NCI-H524 (cell line): ENCODE measurements around the gene SARS1.

Experiments used
- DNase-seq, 2 experiments: peaks; one replicate each; lab custom pipeline; 2025; lab: John Stamatoyannopoulos, UW

The SARS1 gene

GRCh38 chr1:109250454-109251276 is 36.9 kb downstream of the SARS1 start:
- DNase-seq = no peak

DNA sequence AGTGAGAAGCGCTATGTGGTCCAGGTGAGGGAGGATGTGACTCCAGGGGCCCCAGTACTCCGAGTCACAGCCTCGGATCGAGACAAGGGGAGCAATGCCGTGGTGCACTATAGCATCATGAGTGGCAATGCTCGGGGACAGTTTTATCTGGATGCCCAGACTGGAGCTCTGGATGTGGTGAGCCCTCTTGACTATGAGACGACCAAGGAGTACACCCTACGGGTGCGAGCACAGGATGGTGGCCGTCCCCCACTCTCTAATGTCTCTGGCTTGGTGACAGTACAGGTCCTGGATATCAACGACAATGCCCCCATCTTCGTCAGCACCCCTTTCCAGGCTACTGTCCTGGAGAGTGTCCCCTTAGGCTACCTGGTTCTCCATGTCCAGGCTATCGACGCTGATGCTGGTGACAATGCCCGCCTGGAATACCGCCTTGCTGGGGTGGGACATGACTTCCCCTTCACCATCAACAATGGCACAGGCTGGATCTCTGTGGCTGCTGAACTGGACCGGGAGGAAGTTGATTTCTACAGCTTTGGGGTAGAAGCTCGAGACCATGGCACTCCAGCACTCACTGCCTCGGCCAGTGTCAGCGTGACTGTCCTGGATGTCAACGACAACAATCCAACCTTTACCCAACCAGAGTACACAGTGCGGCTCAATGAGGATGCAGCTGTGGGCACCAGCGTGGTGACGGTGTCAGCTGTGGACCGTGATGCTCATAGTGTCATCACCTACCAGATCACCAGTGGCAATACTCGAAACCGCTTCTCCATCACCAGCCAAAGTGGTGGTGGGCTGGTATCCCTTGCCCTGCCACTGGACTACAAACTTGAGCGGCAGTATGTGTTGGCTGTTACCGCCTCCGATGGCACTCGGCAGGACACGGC is 37.8 kb downstream of the SARS1 start:
- DNase-seq = no peak

GRCh38 chr1:109252167-109252892 is 38.6 kb downstream of the SARS1 start:
- no peak for DNase-seq

DNA sequence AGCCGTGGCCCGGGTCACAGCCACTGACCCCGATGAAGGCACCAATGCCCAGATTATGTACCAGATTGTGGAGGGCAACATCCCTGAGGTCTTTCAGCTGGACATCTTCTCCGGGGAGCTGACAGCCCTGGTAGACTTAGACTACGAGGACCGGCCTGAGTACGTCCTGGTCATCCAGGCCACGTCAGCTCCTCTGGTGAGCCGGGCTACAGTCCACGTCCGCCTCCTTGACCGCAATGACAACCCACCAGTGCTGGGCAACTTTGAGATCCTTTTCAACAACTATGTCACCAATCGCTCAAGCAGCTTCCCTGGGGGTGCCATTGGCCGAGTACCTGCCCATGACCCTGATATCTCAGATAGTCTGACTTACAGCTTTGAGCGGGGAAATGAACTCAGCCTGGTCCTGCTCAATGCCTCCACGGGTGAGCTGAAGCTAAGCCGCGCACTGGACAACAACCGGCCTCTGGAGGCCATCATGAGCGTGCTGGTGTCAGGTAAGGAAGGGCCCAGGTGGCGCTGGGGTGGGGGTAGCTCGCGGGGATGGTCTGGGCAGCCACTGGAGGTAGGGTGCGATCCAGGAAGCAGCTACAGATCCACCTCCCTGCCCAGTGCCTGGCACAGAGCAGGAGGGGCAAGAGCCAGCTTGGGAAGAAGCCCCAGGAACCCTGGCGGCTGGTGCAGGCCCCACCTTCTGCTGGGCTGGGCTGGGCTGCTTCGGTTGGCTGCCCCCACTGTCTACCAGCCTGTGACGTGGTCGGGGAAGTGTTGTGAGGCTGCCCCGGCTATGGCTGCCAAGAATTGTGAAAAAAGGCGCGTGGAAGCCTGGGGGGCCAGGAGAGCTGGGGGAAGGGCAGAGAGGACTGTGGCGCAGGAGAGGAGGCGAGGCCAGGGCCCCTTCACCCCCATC is 39.4 kb downstream of the SARS1 start:
- DNase-seq = peak in 1 of 2 experiments; percentile 23

DNA sequence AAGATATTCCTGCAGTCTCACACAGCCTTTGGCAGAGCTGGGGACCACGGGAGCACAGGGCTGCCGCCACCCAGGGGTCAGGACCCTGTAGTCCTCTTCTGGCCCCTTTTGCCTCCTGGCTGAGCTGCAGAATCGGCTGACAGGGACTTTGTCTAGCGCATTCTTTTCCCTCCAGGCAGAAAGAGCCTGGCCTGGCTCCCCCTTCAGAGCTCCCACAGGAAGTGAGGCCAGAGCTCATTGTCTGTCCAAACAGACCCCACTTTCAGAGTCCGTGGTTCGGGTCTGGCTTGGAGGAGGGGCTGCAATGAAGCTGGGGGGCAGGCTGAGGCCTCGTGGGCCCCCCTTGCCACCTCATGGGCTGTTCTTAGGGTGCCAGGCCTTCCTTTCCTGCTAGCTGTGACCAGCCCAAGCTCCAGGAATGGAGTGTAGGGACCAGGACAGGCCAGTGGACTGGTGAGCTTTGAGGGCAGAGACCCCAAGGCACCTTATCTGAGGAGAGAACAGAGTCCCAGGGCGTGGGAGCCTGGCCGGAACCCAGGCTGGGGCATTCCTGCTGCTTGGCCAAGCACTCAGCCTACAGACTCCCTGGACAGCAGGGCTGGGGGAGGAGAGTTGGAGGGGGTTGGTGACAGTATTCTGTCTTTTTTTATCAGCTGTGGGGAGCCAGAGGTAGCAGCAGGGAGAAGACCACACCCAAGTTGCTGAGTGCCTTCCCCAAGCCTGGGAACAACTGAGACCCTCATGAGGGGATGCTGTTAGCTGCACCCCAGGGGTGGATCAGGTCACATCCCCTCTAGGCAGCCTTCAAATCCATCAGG is 40.3 kb downstream of the SARS1 start:
- DNase-seq = peak in 1 of 2 experiments; percentile 42

- peak; percentile 36 to 59 for DNase-seq
Measured at GRCh38 chr1:109254621-109255096, 40.9 kb downstream of the SARS1 start.

GRCh38 chr1:109255097-109255651 is 41.5 kb downstream of the SARS1 start:
- peak; percentile 75 to 87 for DNase-seq

DNA sequence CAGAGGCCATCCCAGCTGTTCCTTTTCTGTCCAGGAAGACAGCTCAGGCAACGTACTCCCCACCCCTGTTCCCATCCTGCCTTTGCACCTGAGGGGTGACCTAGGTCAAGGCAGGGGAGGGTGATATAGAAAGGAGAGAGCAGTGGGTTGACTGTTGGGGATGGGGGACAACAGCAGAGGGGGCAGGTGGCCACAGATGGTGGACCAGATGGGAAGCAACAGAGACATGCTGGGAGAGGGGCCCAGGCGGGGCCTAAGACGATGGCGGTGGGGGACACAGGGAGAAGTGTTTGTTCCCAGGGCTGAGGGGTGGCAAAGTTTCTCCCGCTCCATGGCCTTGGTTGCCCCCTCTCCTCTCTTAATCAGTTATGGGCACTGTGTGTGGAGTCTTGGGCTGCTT is 42.0 kb downstream of the SARS1 start:
- DNase-seq = peak; percentile 82 to 89

GRCh38 chr1:109256085-109256484 is 42.4 kb downstream of the SARS1 start:
- peak in 1 of 2 experiments; percentile 62 for DNase-seq

GRCh38 chr1:109256971-109257681 is 43.4 kb downstream of the SARS1 start:
- no peak for DNase-seq

DNA sequence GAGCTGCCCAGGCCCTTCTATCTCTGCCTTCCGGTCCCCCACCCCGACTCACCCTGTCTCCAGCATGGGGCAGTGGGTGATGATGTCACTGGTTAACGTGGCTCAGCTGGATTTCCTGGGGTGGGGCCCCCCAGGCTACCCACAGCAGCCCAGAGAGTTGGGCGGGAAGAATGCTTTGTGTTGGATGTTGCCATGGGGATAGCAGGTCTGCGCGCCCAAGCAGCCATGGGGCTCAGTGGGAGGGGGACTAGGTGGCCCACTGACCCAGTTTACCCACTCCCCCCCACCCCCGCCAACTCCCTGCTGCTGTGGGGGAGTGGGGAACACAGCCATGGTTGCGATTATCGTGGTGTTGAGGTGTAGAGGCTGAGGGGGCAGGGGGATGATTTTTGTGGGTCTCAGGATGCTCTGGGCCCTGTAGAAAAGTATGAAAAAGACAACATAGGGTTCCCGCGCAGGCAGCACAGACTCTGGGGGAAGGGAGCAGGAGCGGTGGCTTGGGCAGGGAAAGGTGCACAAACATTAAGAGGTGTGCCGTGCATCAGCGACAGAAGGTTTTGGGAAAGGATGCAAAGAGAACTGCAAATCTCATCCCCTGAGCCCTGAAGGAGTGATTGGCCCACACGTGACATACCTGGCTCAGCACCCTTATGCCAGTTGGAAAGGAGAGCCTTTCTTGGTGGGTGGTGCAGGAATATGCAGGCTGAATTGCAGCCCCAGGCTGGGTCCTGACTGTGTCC is 44.1 kb downstream of the SARS1 start:
- no peak for DNase-seq

DNA sequence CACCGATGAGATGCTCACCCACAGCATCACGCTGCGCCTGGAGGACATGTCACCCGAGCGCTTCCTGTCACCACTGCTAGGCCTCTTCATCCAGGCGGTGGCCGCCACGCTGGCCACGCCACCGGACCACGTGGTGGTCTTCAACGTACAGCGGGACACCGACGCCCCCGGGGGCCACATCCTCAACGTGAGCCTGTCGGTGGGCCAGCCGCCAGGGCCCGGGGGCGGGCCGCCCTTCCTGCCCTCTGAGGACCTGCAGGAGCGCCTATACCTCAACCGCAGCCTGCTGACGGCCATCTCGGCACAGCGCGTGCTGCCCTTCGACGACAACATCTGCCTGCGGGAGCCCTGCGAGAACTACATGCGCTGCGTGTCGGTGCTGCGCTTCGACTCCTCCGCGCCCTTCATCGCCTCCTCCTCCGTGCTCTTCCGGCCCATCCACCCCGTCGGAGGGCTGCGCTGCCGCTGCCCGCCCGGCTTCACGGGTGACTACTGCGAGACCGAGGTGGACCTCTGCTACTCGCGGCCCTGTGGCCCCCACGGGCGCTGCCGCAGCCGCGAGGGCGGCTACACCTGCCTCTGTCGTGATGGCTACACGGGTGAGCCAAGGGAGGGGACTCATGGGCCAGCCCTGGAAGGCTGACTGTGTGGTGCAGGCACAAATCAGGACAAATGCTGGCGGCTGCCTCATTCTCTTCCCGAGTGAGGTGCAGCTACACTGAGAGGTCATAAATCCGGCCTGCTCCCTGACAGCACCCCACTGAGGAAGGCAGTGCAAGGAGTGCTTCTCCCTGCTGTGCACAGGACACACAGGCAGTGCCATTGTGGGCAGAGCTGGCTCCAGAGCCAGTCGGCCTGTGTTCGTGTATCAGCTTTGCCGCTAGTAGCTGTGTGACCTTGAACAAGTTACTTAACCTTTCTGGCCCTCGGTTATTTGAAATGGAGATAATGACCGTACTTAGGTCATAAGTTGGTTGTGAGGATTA is 45.1 kb downstream of the SARS1 start:
- no peak for DNase-seq

DNA sequence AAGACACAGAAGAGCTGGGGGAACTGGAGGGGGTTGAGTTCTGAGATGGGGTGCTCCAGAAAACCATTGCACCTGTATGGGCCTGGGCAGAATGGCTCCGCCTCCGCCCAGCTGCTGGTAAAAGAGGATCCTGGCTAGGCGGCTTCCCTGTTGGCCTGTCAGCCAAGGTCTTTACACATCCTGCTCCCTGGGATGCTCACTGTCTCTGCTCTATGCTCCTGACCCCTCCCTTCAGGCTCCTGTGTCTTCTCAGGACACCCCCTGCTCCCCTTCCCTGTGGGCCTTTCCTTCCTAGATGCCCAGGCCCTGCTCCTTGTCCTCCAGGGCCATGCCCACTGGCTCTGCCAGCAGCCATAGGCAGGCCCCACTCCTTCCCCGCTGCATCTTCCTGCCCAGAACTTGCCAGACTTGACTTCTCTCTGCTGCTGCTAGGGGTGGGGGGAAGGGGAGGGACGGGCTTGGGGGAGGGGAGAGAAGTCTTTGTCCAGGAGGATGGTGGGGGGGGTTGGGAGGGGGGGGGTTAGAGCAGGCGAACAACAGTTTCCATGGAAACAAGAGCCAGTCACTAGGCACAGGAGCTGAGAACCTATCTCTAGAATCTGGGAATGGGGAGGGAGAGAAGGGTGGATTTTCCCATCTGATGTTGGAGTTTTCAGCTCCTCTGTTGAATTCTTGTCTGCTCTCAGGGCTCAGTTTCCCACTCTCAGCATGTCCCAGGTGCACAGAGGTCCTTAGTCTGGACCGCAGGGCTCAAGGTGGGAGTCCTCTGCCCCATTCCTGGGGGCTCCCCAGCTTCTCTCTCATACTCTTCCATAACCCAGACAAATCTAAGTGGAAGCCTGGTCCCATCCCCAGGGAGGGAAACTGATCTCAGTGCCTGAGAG is 46.2 kb downstream of the SARS1 start:
- DNase-seq = peak in 1 of 2 experiments; percentile 8

- DNase-seq = no peak
Measured at GRCh38 chr1:109261006-109261405, 47.3 kb downstream of the SARS1 start.

- DNase-seq = no peak
Measured at GRCh38 chr1:109261578-109261977, 47.9 kb downstream of the SARS1 start.
